OCI-LY3 (cell line): ENCODE measurements around the gene TSPAN15.

Source experiments
- EZH2phosphoT487 ChIP-seq: fragments of 200-600 bp; shearing (Covaris generic); IDR thresholded peaks from 2 replicates; pipeline ENCODE4 v1.6.1; 2018; ENCODE audit warnings: antibody characterized with exemption, mixed run types, low read depth
- TF ChIP-seq, protein P1 (sequence below): fragments of 200-600, 300-600 bp; sonication (generic); IDR thresholded peaks from 2 replicates; pipeline ENCODE4 v1.5.1; 2014; ENCODE audit warnings: antibody characterized with exemption, low read length, low read depth

DNA sequence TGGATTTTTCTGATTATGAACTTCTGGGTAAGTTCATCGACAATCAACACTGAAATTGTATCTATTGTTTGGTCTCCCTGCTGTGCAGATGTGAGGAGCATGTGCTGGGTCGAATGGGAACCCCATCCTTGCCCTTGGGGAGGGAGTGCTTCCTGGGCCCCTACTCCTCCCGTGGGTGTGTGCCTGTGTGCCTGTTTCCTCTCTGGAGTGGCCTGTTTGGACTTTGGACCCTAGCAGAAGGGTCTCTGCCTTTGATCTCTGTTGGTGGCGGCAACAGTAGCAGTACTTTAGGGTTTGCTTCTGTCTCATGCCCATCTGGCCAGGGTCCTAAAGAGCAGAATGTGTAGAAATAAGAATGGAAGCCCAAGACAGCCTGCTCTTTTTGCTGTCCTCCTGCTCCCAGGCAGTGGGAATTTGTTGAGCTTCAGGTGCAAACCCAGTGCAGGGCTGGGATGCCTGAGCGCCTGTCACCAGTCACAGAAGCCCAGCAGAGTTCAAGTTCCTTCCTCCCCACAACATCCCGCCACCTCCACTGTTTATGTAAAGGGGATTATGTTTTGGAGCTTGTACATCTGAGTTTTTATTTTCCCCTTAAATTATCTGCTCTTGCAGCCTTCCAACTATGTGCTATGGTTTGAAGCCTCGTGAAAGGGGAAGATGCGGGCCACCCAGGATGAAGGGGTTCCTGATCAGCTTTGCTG lies 33.1 kb upstream of the TSPAN15 start:
- TF ChIP-seq, protein P1, sequence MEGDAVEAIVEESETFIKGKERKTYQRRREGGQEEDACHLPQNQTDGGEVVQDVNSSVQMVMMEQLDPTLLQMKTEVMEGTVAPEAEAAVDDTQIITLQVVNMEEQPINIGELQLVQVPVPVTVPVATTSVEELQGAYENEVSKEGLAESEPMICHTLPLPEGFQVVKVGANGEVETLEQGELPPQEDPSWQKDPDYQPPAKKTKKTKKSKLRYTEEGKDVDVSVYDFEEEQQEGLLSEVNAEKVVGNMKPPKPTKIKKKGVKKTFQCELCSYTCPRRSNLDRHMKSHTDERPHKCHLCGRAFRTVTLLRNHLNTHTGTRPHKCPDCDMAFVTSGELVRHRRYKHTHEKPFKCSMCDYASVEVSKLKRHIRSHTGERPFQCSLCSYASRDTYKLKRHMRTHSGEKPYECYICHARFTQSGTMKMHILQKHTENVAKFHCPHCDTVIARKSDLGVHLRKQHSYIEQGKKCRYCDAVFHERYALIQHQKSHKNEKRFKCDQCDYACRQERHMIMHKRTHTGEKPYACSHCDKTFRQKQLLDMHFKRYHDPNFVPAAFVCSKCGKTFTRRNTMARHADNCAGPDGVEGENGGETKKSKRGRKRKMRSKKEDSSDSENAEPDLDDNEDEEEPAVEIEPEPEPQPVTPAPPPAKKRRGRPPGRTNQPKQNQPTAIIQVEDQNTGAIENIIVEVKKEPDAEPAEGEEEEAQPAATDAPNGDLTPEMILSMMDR: no peak
- TF ChIP-seq EZH2phosphoT487: no peak
